ENCODE measurements around the gene RHCG.

GRCh38 chr15:89504166-89504565, 7.8 kb upstream of the RHCG start:
- TF ChIP-seq, protein P1, sequence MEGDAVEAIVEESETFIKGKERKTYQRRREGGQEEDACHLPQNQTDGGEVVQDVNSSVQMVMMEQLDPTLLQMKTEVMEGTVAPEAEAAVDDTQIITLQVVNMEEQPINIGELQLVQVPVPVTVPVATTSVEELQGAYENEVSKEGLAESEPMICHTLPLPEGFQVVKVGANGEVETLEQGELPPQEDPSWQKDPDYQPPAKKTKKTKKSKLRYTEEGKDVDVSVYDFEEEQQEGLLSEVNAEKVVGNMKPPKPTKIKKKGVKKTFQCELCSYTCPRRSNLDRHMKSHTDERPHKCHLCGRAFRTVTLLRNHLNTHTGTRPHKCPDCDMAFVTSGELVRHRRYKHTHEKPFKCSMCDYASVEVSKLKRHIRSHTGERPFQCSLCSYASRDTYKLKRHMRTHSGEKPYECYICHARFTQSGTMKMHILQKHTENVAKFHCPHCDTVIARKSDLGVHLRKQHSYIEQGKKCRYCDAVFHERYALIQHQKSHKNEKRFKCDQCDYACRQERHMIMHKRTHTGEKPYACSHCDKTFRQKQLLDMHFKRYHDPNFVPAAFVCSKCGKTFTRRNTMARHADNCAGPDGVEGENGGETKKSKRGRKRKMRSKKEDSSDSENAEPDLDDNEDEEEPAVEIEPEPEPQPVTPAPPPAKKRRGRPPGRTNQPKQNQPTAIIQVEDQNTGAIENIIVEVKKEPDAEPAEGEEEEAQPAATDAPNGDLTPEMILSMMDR (conservative IDR thresholded peaks at IDR 0.05; ENCODE audit: low read length): no peak
- TF ChIP-seq EZH2phosphoT487 (IDR thresholded peaks at IDR 0.05; ENCODE audit: borderline replicate concordance, low read depth, low read length): no peak

Data from OCI-LY7 (cell line).